NCI-H774 (cell line): ENCODE measurements around the gene NUDT19.
"Not testable (repeated sequence)": the region's sequence is repeated elsewhere in the genome, so short reads cannot be mapped to it uniquely, and the experiment has no call there.

Source experiments
- DNase-seq: peaks from one replicate; lab custom pipeline; 2025; lab: John Stamatoyannopoulos, UW

NUDT19 gene

DNA sequence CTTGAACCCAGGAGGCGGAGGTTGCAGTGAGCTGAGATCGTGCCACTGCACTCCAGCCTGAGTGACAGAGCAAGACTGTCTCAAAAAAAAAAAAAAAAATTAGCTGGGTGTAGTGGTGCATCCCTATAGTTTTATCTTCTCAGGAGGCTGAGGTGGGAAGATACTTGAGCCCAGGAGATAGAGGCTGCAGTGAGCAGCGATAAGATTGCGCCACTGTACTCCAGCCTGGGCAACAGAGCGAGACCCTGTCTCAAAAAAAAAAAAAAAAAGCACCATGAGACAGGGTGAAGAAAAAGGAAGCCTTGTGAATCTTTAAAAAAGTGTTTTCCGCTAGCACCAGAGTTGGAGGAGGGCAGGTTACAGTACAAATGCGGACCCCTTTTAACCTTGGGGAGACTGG is 24.6 kb downstream of the NUDT19 start:
- not testable (repeated sequence) for DNase-seq

DNA sequence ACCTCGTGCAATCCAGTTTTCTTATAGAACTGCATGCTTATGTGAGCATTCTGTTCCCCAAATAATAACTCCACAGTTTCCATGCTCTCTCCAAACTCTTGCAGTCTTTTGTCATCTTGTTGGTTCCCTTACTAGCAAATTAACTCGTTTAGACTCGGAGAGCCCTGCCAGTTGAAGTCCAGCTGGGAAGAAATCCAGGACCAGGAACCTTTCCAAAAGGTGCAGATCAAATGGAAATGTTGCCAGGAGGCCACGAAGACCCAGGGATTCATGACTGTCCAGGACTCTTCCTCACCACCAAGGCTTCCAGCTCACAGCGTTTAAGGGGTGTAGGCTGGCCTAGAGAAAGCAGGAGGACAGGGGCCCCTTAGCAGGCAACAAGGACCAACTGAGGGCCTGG is 25.9 kb downstream of the NUDT19 start:
- DNase-seq: no peak

DNA sequence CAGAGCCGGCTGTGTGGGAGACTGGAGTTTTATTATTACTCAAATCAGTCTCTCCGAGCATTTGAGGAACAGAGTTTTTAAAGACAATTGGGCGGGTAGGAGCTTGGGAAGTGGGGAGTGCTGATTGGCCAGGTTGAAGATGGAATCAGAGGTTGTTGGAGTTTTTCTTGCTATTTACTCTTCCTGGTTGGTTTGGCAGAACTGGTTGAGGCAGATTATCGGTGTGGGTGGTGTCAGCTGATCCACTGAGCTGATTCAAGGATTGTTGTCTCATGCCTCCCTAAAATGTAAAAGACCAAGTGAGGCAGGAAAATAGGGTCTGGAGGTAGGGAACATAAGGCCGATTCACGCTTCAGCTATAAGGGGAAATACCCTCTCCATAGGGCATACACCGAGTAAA is 26.7 kb downstream of the NUDT19 start:
- DNase-seq: no peak

GRCh38 chr19:32719611-32720059 is 28.0 kb downstream of the NUDT19 start, which contains the start of gene TDRD12:
TSS of gene TDRD12 (plus strand) at chr19:32719767. CDS start at chr19:32720073, 306 bp downstream.
- DNase-seq: no peak

DNA sequence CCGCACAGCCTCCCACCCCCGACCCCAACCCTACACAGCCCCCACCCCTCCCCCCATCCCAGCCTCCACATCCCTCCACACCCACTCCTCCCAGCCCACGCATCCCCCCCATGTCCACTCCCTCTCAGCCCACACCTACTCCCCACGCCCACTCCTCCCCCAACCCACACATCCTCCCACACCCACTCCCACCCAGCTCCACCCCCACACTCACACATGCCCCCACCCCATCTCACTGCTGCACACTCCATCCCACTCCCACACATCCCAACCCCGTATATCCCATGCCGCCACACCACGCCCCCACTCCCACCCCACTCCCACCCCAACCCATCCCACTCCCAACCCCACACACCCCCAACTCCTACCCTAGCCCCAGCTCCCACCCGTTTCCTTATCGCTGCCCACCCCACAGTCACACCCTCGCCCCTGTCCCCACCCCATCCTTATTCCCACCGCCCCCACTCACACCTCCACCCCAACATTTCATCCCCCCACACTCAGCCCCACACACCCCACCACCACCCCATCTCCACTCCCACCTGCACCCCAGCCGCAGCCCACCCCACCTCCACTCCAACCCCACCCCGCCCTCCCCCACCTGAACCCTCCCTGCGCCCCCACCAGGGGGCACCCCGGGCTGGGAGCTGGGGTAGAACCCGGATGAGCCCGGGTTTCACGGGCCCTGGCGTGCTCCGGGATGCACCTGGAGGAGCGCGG is 28.8 kb downstream of the NUDT19 start:
- DNase-seq: no peak

DNA sequence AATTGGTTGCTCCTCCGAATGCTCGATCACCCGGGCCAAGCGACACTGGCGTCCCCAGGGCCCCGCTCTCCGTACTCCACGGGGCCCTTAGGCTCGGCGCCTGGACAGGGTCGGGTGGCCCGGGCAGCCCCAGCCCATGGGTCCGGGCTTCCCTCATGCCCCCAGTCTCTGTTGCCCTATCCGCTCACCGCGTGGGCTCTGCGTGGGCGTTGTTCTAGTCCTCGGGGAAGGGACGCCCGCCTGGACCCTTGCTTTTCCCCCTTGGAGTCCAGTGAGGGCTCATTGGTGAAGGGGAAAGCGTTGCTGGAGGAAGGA is 29.3 kb downstream of the NUDT19 start:
- DNase-seq: no peak

DNA sequence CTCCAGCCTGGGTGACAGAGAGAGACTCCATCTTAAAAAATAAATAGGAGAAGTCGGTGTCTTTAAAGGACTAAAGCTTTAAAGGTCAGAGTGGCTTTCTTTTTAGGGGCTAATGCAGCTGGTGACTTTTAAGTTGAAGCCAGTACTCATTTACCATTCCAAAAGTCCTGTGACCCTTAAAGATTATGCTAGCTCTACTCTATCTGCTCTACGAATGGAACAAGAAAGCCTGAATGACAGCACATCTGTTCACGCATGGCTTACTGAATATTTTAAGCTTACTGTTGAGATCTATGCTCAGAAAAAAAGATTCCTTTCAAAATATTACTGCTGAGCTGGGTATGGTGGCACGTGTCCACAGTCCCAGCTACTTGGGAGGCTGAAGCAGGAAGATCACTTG is 44.3 kb downstream of the NUDT19 start:
- DNase-seq: no peak

DNA sequence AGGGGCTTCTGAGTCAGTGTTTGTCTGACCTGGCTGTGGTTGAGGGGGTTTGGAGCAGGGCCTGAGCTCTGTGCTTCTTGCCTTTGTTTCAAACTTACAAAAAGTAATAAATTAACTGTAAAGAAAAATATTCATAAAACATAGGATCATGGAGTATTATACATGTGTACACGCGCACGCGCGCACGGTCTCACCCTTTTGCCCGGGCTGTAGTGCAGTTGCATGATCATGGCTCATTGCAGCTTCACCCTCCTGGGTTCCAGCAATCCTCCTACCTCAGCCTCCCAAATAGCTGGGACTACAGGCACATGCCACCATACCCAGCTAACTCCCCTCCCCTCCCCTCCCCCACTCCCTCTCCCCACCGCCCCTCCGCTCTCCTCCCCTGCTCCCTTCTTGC is 51.4 kb downstream of the NUDT19 start:
- DNase-seq: no peak

- no peak for DNase-seq
These were observed 51.8 kb downstream of the NUDT19 start for GRCh38 chr19:32743447-32743846.

DNA sequence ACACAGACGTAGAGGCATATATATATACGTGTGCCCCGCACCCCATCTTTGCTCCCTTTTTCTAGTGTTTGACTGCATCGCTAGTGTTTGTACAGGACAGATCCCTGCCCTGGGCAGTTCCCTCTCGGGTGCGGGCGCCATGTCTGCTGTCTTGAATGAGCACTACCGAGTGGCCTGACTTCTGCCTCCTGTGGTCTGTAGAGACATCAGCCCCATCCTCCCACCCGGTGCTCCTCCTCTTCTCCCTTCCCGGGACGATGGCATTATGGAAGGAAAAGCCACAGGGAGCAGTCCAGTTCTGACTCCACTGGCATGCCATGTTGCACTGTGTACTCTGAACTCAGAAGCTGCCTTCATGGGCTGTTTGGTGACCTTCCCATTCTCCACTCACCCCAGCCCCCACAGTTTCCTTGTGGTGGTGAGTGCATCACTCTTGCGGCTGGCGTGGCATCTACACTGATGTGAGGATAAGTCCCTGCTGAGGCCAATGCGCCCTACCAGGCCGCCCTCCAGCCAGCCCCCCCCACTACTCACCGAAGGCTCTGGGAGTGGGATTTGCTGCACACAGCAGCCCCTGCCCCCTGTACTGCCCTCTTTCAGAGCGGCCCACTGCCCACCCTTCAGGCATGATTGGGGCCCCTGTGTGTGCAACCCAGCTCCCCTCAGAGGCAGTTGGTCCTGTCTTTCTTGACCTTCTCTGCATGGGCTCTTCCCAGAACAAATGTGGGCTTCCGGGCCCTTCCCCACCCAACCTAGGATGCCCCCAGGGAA is 53.1 kb downstream of the NUDT19 start:
- DNase-seq: no peak

DNA sequence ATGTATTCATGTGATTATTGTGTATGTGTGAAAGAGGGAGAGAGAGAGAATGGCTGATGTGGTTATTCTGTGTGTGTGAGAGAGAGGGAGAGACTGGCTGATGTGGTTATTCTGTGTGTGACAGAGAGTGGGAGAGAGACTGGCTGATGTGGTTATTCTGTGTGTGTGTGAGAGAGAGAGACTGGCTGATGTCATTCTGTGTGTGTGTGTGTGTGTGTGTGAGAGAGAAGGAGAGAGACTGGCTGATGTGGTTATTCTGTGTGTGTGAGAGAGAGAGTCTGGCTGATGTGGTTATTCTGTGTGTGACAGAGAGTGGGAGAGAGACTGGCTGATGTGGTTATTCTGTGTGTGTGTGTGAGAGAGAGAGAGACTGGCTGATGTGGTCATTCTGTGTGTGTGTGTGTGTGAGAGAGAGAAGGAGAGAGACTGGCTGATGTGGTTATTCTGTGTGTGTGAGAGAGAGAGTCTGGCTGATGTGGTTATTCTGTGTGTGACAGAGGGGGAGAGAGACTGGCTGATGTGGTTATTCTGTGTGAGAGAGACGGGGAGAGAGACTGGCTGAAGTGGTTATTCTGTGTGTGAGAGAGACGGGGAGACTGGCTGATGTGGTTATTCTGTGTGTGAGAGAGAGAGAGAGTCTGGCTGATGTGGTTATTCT is 54.1 kb downstream of the NUDT19 start:
- DNase-seq: not testable (repeated sequence)

DNA sequence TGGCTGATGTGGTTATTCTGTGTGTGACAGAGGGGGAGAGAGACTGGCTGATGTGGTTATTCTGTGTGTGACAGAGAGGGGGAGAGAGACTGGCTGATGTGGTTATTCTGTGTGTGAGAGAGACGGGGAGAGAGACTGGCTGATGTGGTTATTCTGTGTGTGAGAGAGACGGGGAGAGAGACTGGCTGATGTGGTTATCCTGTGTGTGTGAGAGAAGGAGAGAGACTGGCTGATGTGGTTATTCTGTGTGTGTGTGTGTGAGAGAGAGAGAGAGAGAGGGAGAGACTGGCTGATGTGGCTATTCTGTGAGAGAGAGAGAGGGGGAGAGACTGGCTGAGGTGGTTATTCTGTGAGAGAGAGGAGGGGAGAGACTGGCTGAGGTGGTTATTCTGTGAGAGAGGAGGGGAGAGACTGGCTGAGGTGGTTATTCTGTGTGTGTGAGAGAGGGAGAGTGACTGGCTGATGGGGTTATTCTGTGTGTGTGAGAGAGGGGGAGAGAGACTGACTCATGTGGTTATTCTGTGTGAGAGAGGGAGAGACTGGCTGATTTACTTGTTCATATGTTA is 55.1 kb downstream of the NUDT19 start:
- DNase-seq: peak; percentile 2

DNA sequence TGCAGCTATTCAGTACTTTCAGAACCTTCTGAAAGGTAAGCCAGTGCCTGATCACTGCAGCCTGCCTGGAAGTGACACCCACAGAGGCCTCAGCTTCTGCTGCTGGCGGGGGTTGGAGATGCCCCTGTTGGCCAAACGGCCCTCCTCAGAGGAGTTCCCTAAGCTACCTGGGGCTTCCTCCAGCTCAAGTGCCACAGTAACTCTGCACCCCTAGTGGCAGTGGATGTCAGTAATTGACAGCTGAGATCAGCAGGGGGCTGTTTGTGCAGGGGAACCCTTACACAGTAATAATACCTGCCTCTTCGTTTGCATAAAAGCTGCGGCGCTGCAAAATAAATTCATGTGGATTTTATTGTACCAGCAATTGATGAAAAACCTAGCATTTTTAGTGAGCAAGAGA is 56.9 kb downstream of the NUDT19 start:
- no peak for DNase-seq

GRCh38 chr19:32748948-32749347 is 57.3 kb downstream of the NUDT19 start:
- DNase-seq: no peak

DNA sequence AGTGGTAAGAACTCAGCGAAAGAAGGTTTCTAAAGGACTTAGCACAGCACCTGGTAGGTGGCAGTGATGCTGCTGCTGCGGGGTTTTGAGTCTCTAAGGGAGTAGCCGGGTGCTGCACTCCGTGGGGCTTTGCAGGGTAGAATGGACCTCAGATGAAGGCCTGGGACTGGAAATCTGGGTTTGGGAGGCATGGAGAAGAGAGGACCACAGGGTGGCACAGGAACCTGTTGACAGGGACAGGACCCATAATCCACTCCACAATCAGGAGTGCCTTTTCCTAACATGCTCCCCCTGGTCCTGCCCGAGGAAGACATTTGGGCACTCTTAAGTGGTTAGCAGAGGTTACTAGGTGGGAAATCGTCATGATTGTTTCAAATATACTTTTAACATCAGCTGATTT is 57.7 kb downstream of the NUDT19 start:
- no peak for DNase-seq

DNA sequence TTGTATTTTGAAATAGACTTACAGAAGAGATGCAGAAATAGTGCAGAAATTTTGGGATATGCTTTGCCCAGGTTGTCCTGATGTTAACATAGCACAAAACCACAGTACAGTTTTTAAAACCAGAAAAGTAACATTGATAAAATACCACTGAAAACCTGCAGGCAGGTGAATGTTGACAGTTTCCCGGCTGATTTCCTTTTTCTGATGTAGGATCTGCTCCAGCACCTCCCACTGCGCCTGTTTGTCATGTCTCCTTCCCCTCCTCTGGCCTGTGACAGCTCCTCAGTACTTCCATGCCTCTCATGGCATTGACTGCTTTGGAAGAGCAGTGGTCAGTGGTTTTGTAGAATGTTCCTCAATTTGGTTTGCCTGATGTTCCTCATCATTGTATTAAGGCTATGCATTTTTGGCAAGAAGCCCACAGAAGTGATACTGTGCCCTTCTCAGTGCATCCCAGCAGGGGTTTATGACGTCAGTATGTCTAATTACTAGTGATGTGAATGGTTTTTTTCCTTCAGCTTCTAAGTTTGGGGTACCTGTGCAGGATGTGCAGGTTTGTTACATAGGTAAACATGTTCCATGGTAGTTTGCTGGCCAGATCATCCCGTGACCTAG is 58.9 kb downstream of the NUDT19 start:
- no peak for DNase-seq

DNA sequence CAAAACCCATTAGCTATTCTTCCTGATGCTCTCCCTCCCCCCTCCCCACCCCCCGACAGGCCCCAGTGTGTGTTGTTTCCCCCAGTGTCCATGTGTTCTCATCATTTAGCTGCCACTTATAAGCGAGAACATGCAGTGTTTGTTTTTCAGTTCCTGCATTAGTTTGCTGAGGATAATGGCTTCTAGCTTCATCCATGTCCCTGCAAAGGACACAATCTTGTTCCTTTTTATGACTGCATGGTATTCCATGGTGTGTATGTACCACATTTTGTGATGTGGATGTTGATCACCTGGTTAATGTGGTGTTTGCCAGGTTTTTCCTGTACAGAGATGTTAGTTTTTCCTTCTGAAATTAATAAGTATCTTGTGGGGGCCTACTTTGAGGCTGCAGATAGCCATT is 59.4 kb downstream of the NUDT19 start:
- no peak for DNase-seq

- DNase-seq: no peak
These were observed 65.6 kb downstream of the NUDT19 start for GRCh38 chr19:32757189-32757588.
